Measurements from ENCODE around the gene CACNA1C.

- TF ChIP-seq CTCF (conservative IDR thresholded peaks at IDR 0.05; ENCODE audit: low read depth, low read length), result no peak
- no peak for TF ChIP-seq POLR2A (IDR thresholded peaks at IDR 0.05; ENCODE audit: low read depth, low read length)
- no peak for TF ChIP-seq NFE2L2 (IDR thresholded peaks at IDR 0.05; ENCODE audit: low read depth, low read length)
- TF ChIP-seq RAD21 (IDR thresholded peaks at IDR 0.05; ENCODE audit: low read length), result no peak
- no peak for TF ChIP-seq ELK1 (IDR thresholded peaks at IDR 0.05; ENCODE audit: borderline replicate concordance, low read depth, low read length)
- no peak for TF ChIP-seq USF2 (IDR thresholded peaks at IDR 0.05; ENCODE audit: low read depth, low read length)
- no peak for TF ChIP-seq BHLHE40 (IDR thresholded peaks at IDR 0.05; ENCODE audit: low read depth, low read length)
- TF ChIP-seq MAZ (IDR thresholded peaks at IDR 0.05; ENCODE audit: borderline replicate concordance, low read depth, low read length), result no peak
- TF ChIP-seq RFX5 (IDR thresholded peaks at IDR 0.05; ENCODE audit: low read depth, low read length), result no peak
- TF ChIP-seq CEBPB (IDR thresholded peaks at IDR 0.05; ENCODE audit: low read depth, low read length), result no peak
Observed at GRCh38 chr12:2046957-2047356, 5.8 kb upstream of the CACNA1C start.

Measured in IMR-90 (cell line).